Naive thymus-derived CD4-positive, alpha-beta T cell (primary cell): ENCODE data around the gene UBXN2A. TPM values are rescaled to one million over a fixed set of nuclear protein-coding genes. Genes with fewer than 3 reads are reported as not detected.
"Not testable (repeated sequence)": the region's sequence is repeated elsewhere in the genome, so short reads cannot be mapped to it uniquely, and the experiment has no call there.

ENCODE experiments used
- ATAC-seq: fragments of 150-1000 bp; cut with Tn5 transposase; 2 replicates; pipeline ENCODE4 v1.10.0; 2021; ENCODE audit warnings: mild to moderate bottlenecking, moderate library complexity
- CTCF ChIA-PET: fragments of 350-600 bp; sonication (Branson Sonifier 250); formaldehyde crosslinking; loops from one replicate; lab custom pipeline; 2021; ENCODE audit warnings: antibody characterized with exemption; lab: Charles Lee
- POLR2A ChIA-PET: fragments of 350-600 bp; sonication (Branson Sonifier 250); formaldehyde crosslinking; loops from one replicate; lab custom pipeline; 2021; ENCODE audit warnings: antibody characterized with exemption, inconsistent platforms; lab: Charles Lee
- DNase-seq, 9 donors: peaks; one replicate each; pipeline versions ENCODE4 v3.0.0 to v3.0.0-alpha.2; 2020 to 2022; ENCODE audit warnings: mixed read lengths in 1 of 9
- H3K27ac ChIP-seq: one replicate; pipeline ENCODE4 v1.7.0; 2013; ENCODE audit warnings: mild to moderate bottlenecking, low read depth, low read length, moderate library complexity
- H3K27me3 ChIP-seq, 2 donors: one replicate each; pipeline ENCODE4 v1.7.0; 2013; ENCODE audit warnings: low read length in 2 of 2, mild to moderate bottlenecking in 2 of 2, moderate library complexity in 2 of 2; ENCODE audit not compliant: control insufficient read depth in 2 of 2, insufficient read depth in 2 of 2
- H3K36me3 ChIP-seq, 3 experiments: 1 replicate in 2 of 3; 2 replicates in 1 of 3; pipeline ENCODE4 v1.7.0; 2013; ENCODE audit warnings: low read length in 3 of 3, mild to moderate bottlenecking in 3 of 3, moderate library complexity in 1 of 3; ENCODE audit not compliant: insufficient read depth in 3 of 3, control insufficient read depth in 2 of 3
- H3K4me1 ChIP-seq, 2 donors: one replicate each; pipeline ENCODE4 v1.7.0; 2013; ENCODE audit warnings: low read length in 2 of 2, mild to moderate bottlenecking in 2 of 2, moderate library complexity in 1 of 2; ENCODE audit not compliant: control insufficient read depth in 2 of 2, insufficient read depth in 2 of 2
- H3K4me3 ChIP-seq: 2 replicates; pipeline ENCODE4 v1.7.0; 2013; ENCODE audit warnings: mild to moderate bottlenecking, low read length
- H3K9me3 ChIP-seq, 3 experiments: 1 replicate in 2 of 3; 2 replicates in 1 of 3; pipeline ENCODE4 v1.7.0; 2013; ENCODE audit warnings: low read length in 3 of 3; ENCODE audit not compliant: control insufficient read depth in 2 of 3
- H3K27ac Mint-ChIP-seq, 9 donors: one replicate each; pipeline ENCODE4 v1.8.0; 2020 to 2022; ENCODE audit warnings: mixed read lengths in 9 of 9, mild to moderate bottlenecking in 8 of 9, moderate library complexity in 5 of 9, inconsistent platforms in 2 of 9
- H3K27me3 Mint-ChIP-seq, 5 donors: one replicate each; pipeline ENCODE4 v1.8.0; 2021 to 2022; ENCODE audit warnings: mixed read lengths in 5 of 5, mild to moderate bottlenecking in 1 of 5
- H3K36me3 Mint-ChIP-seq, 5 donors: one replicate each; pipeline ENCODE4 v1.8.0; 2020 to 2022; ENCODE audit warnings: mixed read lengths in 5 of 5, mild to moderate bottlenecking in 3 of 5, inconsistent platforms in 1 of 5
- H3K4me1 Mint-ChIP-seq, 7 donors: one replicate each; pipeline ENCODE4 v1.8.0; 2020 to 2022; ENCODE audit warnings: mixed read lengths in 7 of 7, mild to moderate bottlenecking in 3 of 7, inconsistent platforms in 1 of 7
- H3K4me3 Mint-ChIP-seq, 10 donors: one replicate each; pipeline ENCODE4 v1.8.0; 2020 to 2022; ENCODE audit warnings: mild to moderate bottlenecking in 10 of 10, mixed read lengths in 10 of 10, moderate library complexity in 6 of 10, inconsistent platforms in 2 of 10
- H3K9me3 Mint-ChIP-seq, 11 donors: one replicate each; pipeline ENCODE4 v1.8.0; 2020 to 2022; ENCODE audit warnings: mixed read lengths in 11 of 11, mild to moderate bottlenecking in 4 of 11, inconsistent platforms in 1 of 11, moderate library complexity in 1 of 11
- intact Hi-C, 2 donors: fragments of 100-400 bp; cut with micrococcal nuclease; formaldehyde crosslinking; loops; one replicate each; pipeline ENCODE4 v1.15.1; 2023
- polyA plus RNA-seq, 2 donors: library from polyadenylated mRNA; unstranded; fragments of 300-500 nt; fragmentation: Illumina TruSeq; gene quantifications; one replicate each; pipeline ENCODE4 v1.2.3, GENCODE V29; 2021
- total RNA-seq, 6 experiments: library from RNA in 5 of 6; stranded (reverse) in 5 of 6; gene quantifications; 1 replicate in 5 of 6; 2 replicates in 1 of 6; pipeline ENCODE4 v1.2.3 and lab custom pipeline; 2021 to 2026

The UBXN2A gene
- total and polyA plus RNA-seq, 7 experiments from 2014 or later: 9.2 to 13.5 (median 12.3) TPM

DNA sequence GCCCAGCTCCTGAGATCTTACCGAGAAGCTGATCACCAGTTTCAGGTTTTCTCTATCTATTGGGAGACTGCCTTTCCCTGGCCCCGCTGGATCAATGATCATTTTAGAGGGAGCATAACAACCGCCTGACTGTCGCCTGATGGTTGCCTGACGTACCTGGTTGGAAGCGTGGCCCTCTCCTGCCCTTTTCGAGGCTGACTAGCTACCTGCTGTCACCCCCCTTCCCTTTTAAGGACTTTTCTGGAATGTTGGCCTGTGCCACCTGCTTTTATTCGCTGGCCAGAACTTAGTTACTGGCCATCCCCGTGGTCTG, 69.1 kb downstream of the UBXN2A start:
- ATAC-seq (no peak), DNase-seq (no peak)
- Mint-ChIP-seq H3K27ac (no peak overlapping the region), H3K4me3 (peak overlapping the region in 1 of 10 donors; percentile 15), H3K27me3 (peaks cover 28 to 48% (median 36%) of the 10 kb centered on the region in 5 donors), H3K4me1 (peaks cover 0 to 10% (median 3%) of the 10 kb centered on the region in 7 donors), H3K36me3 (peaks cover 0 to 5% (median 0%) of the 10 kb centered on the region in 5 donors), H3K9me3 (no peaks in the 10 kb centered on the region)
- Histone ChIP-seq H3K4me3 (no peak overlapping the region), H3K4me1 (no peaks in the 10 kb centered on the region), H3K27me3 (peaks cover 0 to 9% of the 10 kb centered on the region in 2 donors), H3K27ac (no peak overlapping the region), H3K36me3 (no peaks in the 10 kb centered on the region), H3K9me3 (no peaks in the 10 kb centered on the region)
- ChIA-PET POLR2A (no interaction called here), CTCF (no interaction called here)
- intact Hi-C loops: no loop called here

- H3K9me3 Mint-ChIP-seq: no peaks in the 10 kb centered on the region
- H3K27me3 ChIP-seq: peaks cover 0 to 9% of the 10 kb centered on the region in 2 donors
- H3K9me3 ChIP-seq: no peaks in the 10 kb centered on the region
- H3K36me3 Mint-ChIP-seq: peaks cover 0 to 8% (median 0%) of the 10 kb centered on the region in 5 donors
- H3K4me1 ChIP-seq: no peaks in the 10 kb centered on the region
- no peak within 1 kb of the TSS for H3K27ac Mint-ChIP-seq
- intact Hi-C loops: no loop called here
- H3K4me1 Mint-ChIP-seq: peaks cover 0 to 10% (median 3%) of the 10 kb centered on the region in 7 donors
- no peaks in the 10 kb centered on the region for H3K36me3 ChIP-seq
- H3K4me3 ChIP-seq: no peak within 1 kb of the TSS
- DNase-seq: no peak
- ATAC-seq: peak; percentile 42
- CTCF ChIA-PET: no interaction called here
- H3K4me3 Mint-ChIP-seq: peak within 1 kb of the TSS in 1 of 10 donors; percentile 33
- H3K27me3 Mint-ChIP-seq: peaks cover 32 to 48% (median 38%) of the 10 kb centered on the region in 5 donors
- H3K27ac ChIP-seq: no peak within 1 kb of the TSS
- POLR2A ChIA-PET: no interaction called here
These were observed 69.6 kb downstream of the UBXN2A start, which contains the start of gene MFSD2B for GRCh38 chr2:24009680-24010476. TSS of gene MFSD2B (plus strand) at chr2:24010085. CDS start at chr2:24010097, 12 bp downstream.

DNA sequence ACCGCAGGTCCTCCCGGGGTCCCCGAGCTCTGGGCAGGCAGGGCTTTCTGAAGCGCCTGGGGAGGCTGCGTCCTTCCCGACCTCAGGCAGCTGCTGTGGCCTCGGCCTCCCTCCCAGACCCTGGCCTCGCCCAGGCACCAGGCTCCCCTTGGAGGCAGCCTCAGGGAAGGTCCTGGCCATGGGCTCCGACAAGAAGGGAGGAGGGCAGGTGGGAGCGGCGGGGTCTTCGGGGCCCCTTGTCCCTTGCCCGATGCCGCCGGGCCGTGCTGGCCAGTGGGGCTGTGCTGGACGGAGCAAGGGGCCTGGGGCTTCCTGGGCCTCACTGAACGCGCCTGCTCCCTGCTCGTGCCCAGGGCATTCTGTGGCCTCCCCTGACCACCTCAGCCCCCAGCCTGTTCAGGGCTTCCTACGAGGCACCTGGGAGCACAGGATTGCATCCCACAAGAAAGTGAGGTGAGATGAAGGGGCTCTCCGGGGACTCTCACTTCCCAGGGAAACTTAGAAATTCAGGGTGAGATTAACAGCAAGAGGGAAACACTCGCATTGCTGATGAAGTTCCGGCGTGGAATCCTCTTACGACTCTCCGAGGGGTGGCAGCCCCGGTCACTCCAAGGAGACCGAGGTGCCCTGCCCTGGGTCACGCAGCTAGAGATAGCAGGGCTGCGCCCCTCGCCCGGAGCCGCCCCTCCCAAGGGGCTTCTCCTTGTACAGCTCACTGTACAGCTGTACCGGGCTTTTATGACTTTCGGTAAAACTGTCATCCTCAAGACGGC, 70.4 kb downstream of the UBXN2A start:
- intact Hi-C loops: no loop called here

GRCh38 chr2:24011250-24012104, 71.2 kb downstream of the UBXN2A start:
- Histone ChIP-seq H3K36me3 (no peaks in the 10 kb centered on the region), H3K27ac (no peak overlapping the region), H3K9me3 (no peaks in the 10 kb centered on the region), H3K4me3 (no peak overlapping the region), H3K27me3 (peaks cover 0 to 9% of the 10 kb centered on the region in 2 donors), H3K4me1 (no peaks in the 10 kb centered on the region)
- H3K4me3 Mint-ChIP-seq: peak overlapping the region in 1 of 10 donors; percentile 33
- H3K27me3 Mint-ChIP-seq: peaks cover 32 to 48% (median 38%) of the 10 kb centered on the region in 5 donors
- POLR2A ChIA-PET: no interaction called here
- peaks cover 0 to 10% (median 3%) of the 10 kb centered on the region in 7 donors for H3K4me1 Mint-ChIP-seq
- ATAC-seq (peak; percentile 49), DNase-seq (no peak)
- H3K36me3 Mint-ChIP-seq: peaks cover 0 to 8% (median 0%) of the 10 kb centered on the region in 5 donors
- no peak overlapping the region for H3K27ac Mint-ChIP-seq
- CTCF ChIA-PET: no interaction called here
- no peaks in the 10 kb centered on the region for H3K9me3 Mint-ChIP-seq
- intact Hi-C loops: no loop called here

More for the DNA sequence above, 70.4 kb downstream of the UBXN2A start:
- Mint-ChIP-seq H3K9me3 (no peaks in the 10 kb centered on the region), H3K27me3 (peaks cover 32 to 48% (median 38%) of the 10 kb centered on the region in 5 donors), H3K4me1 (peaks cover 0 to 10% (median 3%) of the 10 kb centered on the region in 7 donors), H3K27ac (no peak overlapping the region), H3K36me3 (peaks cover 0 to 8% (median 0%) of the 10 kb centered on the region in 5 donors), H3K4me3 (peak overlapping the region in 1 of 10 donors; percentile 33)
- DNase-seq: no peak
- H3K27ac ChIP-seq: no peak overlapping the region
- H3K9me3 ChIP-seq: no peaks in the 10 kb centered on the region
- peak; percentile 31 for ATAC-seq
- ChIA-PET CTCF (no interaction called here), POLR2A (no interaction called here)
- no peaks in the 10 kb centered on the region for H3K36me3 ChIP-seq
- no peak overlapping the region for H3K4me3 ChIP-seq
- H3K4me1 ChIP-seq: no peaks in the 10 kb centered on the region
- H3K27me3 ChIP-seq: peaks cover 0 to 9% of the 10 kb centered on the region in 2 donors

GRCh38 chr2:24012521-24013188, 72.4 kb downstream of the UBXN2A start:
- intact Hi-C loops: no loop called here
- CTCF ChIA-PET: no interaction called here
- Histone ChIP-seq H3K4me1 (no peaks in the 10 kb centered on the region), H3K4me3 (no peak overlapping the region), H3K27ac (no peak overlapping the region), H3K36me3 (no peaks in the 10 kb centered on the region), H3K9me3 (no peaks in the 10 kb centered on the region), H3K27me3 (peaks cover 0 to 9% of the 10 kb centered on the region in 2 donors)
- ATAC-seq (no peak), DNase-seq (no peak)
- no peak overlapping the region for H3K27ac Mint-ChIP-seq
- H3K4me1 Mint-ChIP-seq: peaks cover 0 to 10% (median 3%) of the 10 kb centered on the region in 7 donors
- peaks cover 0 to 8% (median 0%) of the 10 kb centered on the region in 5 donors for H3K36me3 Mint-ChIP-seq
- H3K27me3 Mint-ChIP-seq: peaks cover 32 to 47% (median 38%) of the 10 kb centered on the region in 5 donors
- POLR2A ChIA-PET: interaction anchor here (1.2 kb wide), 1 partner anchor 13 kb away, joined by 3 read pairs; no protein-coding TSS in a partner anchor
- no peak overlapping the region for H3K4me3 Mint-ChIP-seq
- H3K9me3 Mint-ChIP-seq: no peaks in the 10 kb centered on the region

DNA sequence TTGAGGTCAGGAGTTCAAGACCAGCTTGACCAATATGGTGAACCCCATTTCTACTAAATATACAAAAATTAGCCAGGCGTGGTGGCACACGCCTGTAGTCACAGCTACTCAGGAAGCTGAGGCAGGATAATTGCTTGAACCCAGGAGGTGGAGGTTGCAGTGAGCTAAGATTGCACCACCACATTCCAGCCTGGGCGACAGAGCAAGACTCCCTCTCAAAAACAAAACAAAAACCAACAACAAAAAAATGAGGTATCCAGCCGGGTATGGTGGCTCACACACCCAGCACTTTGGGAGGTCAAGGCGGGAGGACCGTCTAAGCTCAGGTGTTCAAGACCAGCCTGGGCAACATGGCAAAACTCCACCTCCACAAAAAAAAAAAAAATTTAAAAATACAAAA, 74.6 kb downstream of the UBXN2A start:
- H3K27ac ChIP-seq, H3K27me3 ChIP-seq, H3K36me3 Mint-ChIP-seq, intact Hi-C loops, H3K4me3 ChIP-seq, H3K4me3 Mint-ChIP-seq, H3K4me1 ChIP-seq, POLR2A ChIA-PET, H3K36me3 ChIP-seq, ATAC-seq, H3K4me1 Mint-ChIP-seq, DNase-seq, H3K9me3 Mint-ChIP-seq, H3K27ac Mint-ChIP-seq, H3K9me3 ChIP-seq: not testable (repeated sequence)
- CTCF ChIA-PET: interaction anchor here (0.7 kb wide), 1 partner anchor 336 kb away, joined by 3 read pairs; no protein-coding TSS in a partner anchor
- H3K27me3 Mint-ChIP-seq: peaks cover 21 to 31% (median 26%) of the 10 kb centered on the region in 5 donors
